ENCODE results near the gene WRAP73. TPM values are rescaled to one million over a fixed set of nuclear protein-coding genes. Genes with fewer than 3 reads are reported as not detected.

The WRAP73 gene
- polyA plus RNA-seq, 2 donors = 13.6 to 16.4 TPM

GRCh38 chr1:3651026-3651929 lies 1.4 kb upstream of the WRAP73 start:
- Histone ChIP-seq H3K36me3 (ENCODE audit: control insufficient read depth in 2 of 2, insufficient read depth in 2 of 2, low read length in 1 of 2) (peaks cover 0 to 5% of the 10 kb centered on the region in 2 donors), H3K4me3 (ENCODE audit: low read depth in 1 of 2, low read length in 2 of 2) (peak overlapping the region in 1 of 2 donors; percentile 23), H3K9me3 (ENCODE audit: control insufficient read depth in 2 of 2, insufficient read depth in 1 of 2, low read depth in 1 of 2, low read length in 1 of 2) (no peaks in the 10 kb centered on the region), H3K4me1 (ENCODE audit: control insufficient read depth in 2 of 2, insufficient read depth in 2 of 2, low read length in 1 of 2) (peaks cover 0 to 18% of the 10 kb centered on the region in 2 donors), H3K27ac (ENCODE audit: low read depth in 2 of 2, low read length in 1 of 2) (no peak overlapping the region), H3K27me3 (ENCODE audit: control insufficient read depth in 1 of 2, insufficient read depth in 2 of 2, low read length in 2 of 2) (peaks cover 0 to 22% of the 10 kb centered on the region in 2 donors)
- WGBS, 2 donors = 10 to 12% methylated on average over 81 to 83 of the region's 83 CpGs

DNA sequence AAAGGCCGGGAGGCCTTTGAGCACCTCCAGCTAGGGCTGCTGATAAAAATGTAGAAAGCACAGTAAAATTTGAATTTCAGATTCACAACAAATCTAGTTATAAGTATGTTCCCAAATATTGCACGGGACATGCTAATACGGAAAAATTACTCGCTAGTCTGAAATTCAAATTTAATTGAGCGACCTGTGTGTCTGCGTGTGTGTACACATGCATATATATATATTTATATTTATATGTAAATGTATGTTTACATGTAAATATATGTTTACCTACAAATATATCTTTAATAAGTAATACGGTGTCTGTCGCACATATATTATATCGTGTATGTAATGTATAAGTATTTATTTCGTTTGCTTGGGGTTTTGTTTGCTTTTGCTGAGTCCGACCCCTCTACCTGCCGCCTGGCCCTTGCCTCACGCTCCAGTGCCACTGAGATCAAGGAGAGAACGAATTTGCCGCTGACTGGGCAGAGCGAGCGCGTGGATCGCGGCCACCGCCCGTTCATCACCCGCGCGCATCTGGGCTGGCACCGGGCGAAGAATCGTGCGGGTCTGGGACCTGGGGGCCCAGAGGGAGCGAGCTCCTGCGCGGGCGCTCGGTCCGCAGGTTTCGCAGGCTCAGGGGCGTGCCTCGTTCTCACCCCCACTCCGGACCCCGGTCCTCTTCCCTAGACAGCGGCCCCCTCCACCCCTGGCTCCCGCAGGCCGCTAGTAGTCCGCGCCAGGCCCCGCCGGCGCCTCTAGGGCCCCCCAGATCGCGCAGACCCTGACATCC lies 534 bp upstream of the WRAP73 start:
- Histone ChIP-seq H3K4me1 (ENCODE audit: control insufficient read depth in 2 of 2, insufficient read depth in 2 of 2, low read length in 1 of 2) (peaks cover 2 to 18% of the 10 kb centered on the region in 2 donors), H3K27me3 (ENCODE audit: control insufficient read depth in 1 of 2, insufficient read depth in 2 of 2, low read length in 2 of 2) (peaks cover 0 to 22% of the 10 kb centered on the region in 2 donors)

DNA sequence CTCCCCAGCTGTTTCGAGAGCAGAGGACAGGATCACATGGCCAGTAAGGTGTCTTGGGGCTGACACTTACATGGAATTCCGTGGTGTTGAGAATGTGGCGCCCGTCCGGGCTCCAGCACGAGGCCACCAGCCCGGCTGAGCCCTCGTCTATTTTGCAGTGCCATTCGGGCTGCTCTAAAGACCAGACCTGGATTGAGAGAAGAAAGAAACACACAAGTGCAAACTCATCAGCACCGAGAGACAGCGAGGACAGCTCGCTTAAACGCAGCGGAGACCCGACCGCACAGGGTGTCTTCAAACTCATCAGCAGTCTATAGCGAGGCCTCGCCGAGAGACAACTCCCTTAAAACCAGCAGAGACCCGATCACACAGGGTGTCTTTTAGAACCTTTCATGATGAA lies 3.3 kb downstream of the WRAP73 start:
- no peak overlapping the region for H3K27ac ChIP-seq (ENCODE audit: low read depth in 2 of 2, low read length in 1 of 2)
- 95 to 96% methylated on average over 20 of the region's 20 CpGs for WGBS, 2 donors
- peaks cover 2 to 9% of the 10 kb centered on the region in 2 donors for H3K4me1 ChIP-seq (ENCODE audit: control insufficient read depth in 2 of 2, insufficient read depth in 2 of 2, low read length in 1 of 2)
- H3K4me3 ChIP-seq (ENCODE audit: low read depth in 1 of 2, low read length in 2 of 2) = no peak overlapping the region
- peaks cover 0 to 12% of the 10 kb centered on the region in 2 donors for H3K27me3 ChIP-seq (ENCODE audit: control insufficient read depth in 1 of 2, insufficient read depth in 2 of 2, low read length in 2 of 2)
- peaks cover 0 to 17% of the 10 kb centered on the region in 2 donors for H3K36me3 ChIP-seq (ENCODE audit: control insufficient read depth in 2 of 2, insufficient read depth in 2 of 2, low read length in 1 of 2)
- H3K9me3 ChIP-seq (ENCODE audit: control insufficient read depth in 2 of 2, insufficient read depth in 1 of 2, low read depth in 1 of 2, low read length in 1 of 2) = no peaks in the 10 kb centered on the region

More for the DNA sequence above, 534 bp upstream of the WRAP73 start:
- 14 to 22% methylated on average over 47 to 50 of the region's 50 CpGs for WGBS, 2 donors
- peaks cover 0 to 8% of the 10 kb centered on the region in 2 donors for H3K36me3 ChIP-seq (ENCODE audit: control insufficient read depth in 2 of 2, insufficient read depth in 2 of 2, low read length in 1 of 2)
- H3K9me3 ChIP-seq (ENCODE audit: control insufficient read depth in 2 of 2, insufficient read depth in 1 of 2, low read depth in 1 of 2, low read length in 1 of 2) = no peaks in the 10 kb centered on the region
- H3K4me3 ChIP-seq (ENCODE audit: low read depth in 1 of 2, low read length in 2 of 2) = peak overlapping the region in 1 of 2 donors; percentile 91
- H3K27ac ChIP-seq (ENCODE audit: low read depth in 2 of 2, low read length in 1 of 2) = no peak overlapping the region

- no peak overlapping the region for H3K27ac ChIP-seq (ENCODE audit: low read depth in 2 of 2, low read length in 1 of 2)
- H3K9me3 ChIP-seq (ENCODE audit: control insufficient read depth in 2 of 2, insufficient read depth in 1 of 2, low read depth in 1 of 2, low read length in 1 of 2) = no peaks in the 10 kb centered on the region
- H3K36me3 ChIP-seq (ENCODE audit: control insufficient read depth in 2 of 2, insufficient read depth in 2 of 2, low read length in 1 of 2) = peaks cover 0 to 20% of the 10 kb centered on the region in 2 donors
- WGBS, 2 donors = 95 to 96% methylated on average over 27 of the region's 27 CpGs
- H3K4me3 ChIP-seq (ENCODE audit: low read depth in 1 of 2, low read length in 2 of 2) = no peak overlapping the region
- H3K4me1 ChIP-seq (ENCODE audit: control insufficient read depth in 2 of 2, insufficient read depth in 2 of 2, low read length in 1 of 2) = peaks cover 2 to 4% of the 10 kb centered on the region in 2 donors
- peaks cover 0 to 4% of the 10 kb centered on the region in 2 donors for H3K27me3 ChIP-seq (ENCODE audit: control insufficient read depth in 1 of 2, insufficient read depth in 2 of 2, low read length in 2 of 2)
Measured at GRCh38 chr1:3645666-3646355, 4.1 kb downstream of the WRAP73 start.

- 95 to 96% methylated on average over 31 to 43 of the region's 43 CpGs for WGBS, 2 donors
- H3K4me1 ChIP-seq (ENCODE audit: control insufficient read depth in 2 of 2, insufficient read depth in 2 of 2, low read length in 1 of 2) = peaks cover 0 to 2% of the 10 kb centered on the region in 2 donors
- H3K27ac ChIP-seq (ENCODE audit: low read depth in 2 of 2, low read length in 1 of 2) = no peak overlapping the region
- peaks cover 0 to 20% of the 10 kb centered on the region in 2 donors for H3K36me3 ChIP-seq (ENCODE audit: control insufficient read depth in 2 of 2, insufficient read depth in 2 of 2, low read length in 1 of 2)
- no peaks in the 10 kb centered on the region for H3K27me3 ChIP-seq (ENCODE audit: control insufficient read depth in 1 of 2, insufficient read depth in 2 of 2, low read length in 2 of 2)
- H3K9me3 ChIP-seq (ENCODE audit: control insufficient read depth in 2 of 2, insufficient read depth in 1 of 2, low read depth in 1 of 2, low read length in 1 of 2) = no peaks in the 10 kb centered on the region
- H3K4me3 ChIP-seq (ENCODE audit: low read depth in 1 of 2, low read length in 2 of 2) = no peak overlapping the region
Measured at GRCh38 chr1:3645247-3645646, 4.7 kb downstream of the WRAP73 start.

GRCh38 chr1:3644273-3644672 lies 5.6 kb downstream of the WRAP73 start:
- Histone ChIP-seq H3K36me3 (ENCODE audit: control insufficient read depth in 2 of 2, insufficient read depth in 2 of 2, low read length in 1 of 2) (peaks cover 0 to 27% of the 10 kb centered on the region in 2 donors), H3K27me3 (ENCODE audit: control insufficient read depth in 1 of 2, insufficient read depth in 2 of 2, low read length in 2 of 2) (no peaks in the 10 kb centered on the region), H3K9me3 (ENCODE audit: control insufficient read depth in 2 of 2, insufficient read depth in 1 of 2, low read depth in 1 of 2, low read length in 1 of 2) (no peaks in the 10 kb centered on the region)

DNA sequence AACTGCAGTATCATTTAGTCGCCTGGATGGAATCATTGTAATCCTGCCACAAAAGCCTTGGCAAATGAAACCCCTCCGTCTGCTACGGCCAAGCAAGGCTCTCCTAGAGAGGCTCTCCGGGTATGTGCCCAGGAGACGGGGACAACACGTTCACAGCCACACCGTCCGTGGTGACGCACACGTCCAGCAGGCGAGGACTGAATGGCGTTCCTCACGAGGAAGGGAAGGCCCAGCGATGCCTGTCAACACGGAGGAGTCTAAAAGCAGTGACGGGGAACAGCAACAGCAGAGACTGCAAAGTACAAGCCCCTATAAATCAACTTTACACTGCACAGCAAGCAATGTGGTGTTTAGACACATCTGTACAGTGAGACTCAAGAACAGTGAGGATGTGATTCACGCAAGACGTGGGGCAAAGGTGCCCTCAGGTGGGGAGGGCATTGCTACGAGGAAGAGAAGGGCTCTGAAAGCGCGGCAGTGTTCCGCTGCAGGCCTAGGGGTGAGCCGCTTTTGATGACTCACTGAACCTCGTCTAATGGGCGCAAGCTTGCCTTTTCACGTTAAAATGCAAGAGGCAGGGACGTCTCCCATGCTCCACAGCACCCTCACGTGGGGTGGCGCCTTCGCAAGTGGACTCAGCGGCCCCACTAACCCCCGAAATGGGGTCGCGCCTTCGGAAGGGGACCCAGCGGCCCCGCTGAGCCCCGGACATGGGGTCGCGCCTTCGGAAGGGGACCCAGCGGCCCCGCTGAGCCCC lies 6.8 kb downstream of the WRAP73 start:
- Histone ChIP-seq H3K27me3 (ENCODE audit: control insufficient read depth in 1 of 2, insufficient read depth in 2 of 2, low read length in 2 of 2) (no peaks in the 10 kb centered on the region), H3K4me3 (ENCODE audit: low read depth in 1 of 2, low read length in 2 of 2) (no peak overlapping the region), H3K36me3 (ENCODE audit: control insufficient read depth in 2 of 2, insufficient read depth in 2 of 2, low read length in 1 of 2) (peaks cover 0 to 29% of the 10 kb centered on the region in 2 donors), H3K27ac (ENCODE audit: low read depth in 2 of 2, low read length in 1 of 2) (no peak overlapping the region), H3K4me1 (ENCODE audit: control insufficient read depth in 2 of 2, insufficient read depth in 2 of 2, low read length in 1 of 2) (peaks cover 0 to 2% of the 10 kb centered on the region in 2 donors), H3K9me3 (ENCODE audit: control insufficient read depth in 2 of 2, insufficient read depth in 1 of 2, low read depth in 1 of 2, low read length in 1 of 2) (no peaks in the 10 kb centered on the region)
- 89 to 93% methylated on average over 38 to 42 of the region's 43 CpGs for WGBS, 2 donors

More at GRCh38 chr1:3644273-3644672, 5.6 kb downstream of the WRAP73 start:
- WGBS, 2 donors = 90 to 93% methylated on average over 17 to 23 of the region's 25 CpGs
- Histone ChIP-seq H3K4me1 (ENCODE audit: control insufficient read depth in 2 of 2, insufficient read depth in 2 of 2, low read length in 1 of 2) (peaks cover 0 to 2% of the 10 kb centered on the region in 2 donors), H3K4me3 (ENCODE audit: low read depth in 1 of 2, low read length in 2 of 2) (no peak overlapping the region), H3K27ac (ENCODE audit: low read depth in 2 of 2, low read length in 1 of 2) (no peak overlapping the region)

DNA sequence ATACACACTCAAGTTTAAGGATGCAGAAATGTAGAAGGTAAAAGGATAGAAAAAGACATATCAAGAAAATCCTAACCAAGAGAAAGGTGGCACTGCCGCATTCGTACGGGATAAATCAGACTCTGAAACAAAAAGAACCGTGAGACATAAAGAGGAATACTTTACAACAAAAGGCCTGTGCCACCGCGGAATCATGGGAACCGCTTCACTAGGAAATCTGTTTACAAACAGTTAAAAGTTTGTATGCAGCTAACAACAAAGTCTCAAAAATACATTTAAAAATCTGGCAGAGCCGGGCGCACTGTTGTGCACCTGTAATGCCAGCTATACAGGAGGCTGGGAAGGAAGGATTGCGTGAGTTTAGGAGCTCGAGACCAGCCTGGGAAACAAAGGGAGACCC lies 8.1 kb downstream of the WRAP73 start:
- Histone ChIP-seq H3K27me3 (ENCODE audit: control insufficient read depth in 1 of 2, insufficient read depth in 2 of 2, low read length in 2 of 2) (no peaks in the 10 kb centered on the region), H3K36me3 (ENCODE audit: control insufficient read depth in 2 of 2, insufficient read depth in 2 of 2, low read length in 1 of 2) (peaks cover 0 to 31% of the 10 kb centered on the region in 2 donors), H3K4me1 (ENCODE audit: control insufficient read depth in 2 of 2, insufficient read depth in 2 of 2, low read length in 1 of 2) (peaks cover 0 to 2% of the 10 kb centered on the region in 2 donors), H3K9me3 (ENCODE audit: control insufficient read depth in 2 of 2, insufficient read depth in 1 of 2, low read depth in 1 of 2, low read length in 1 of 2) (no peaks in the 10 kb centered on the region), H3K27ac (ENCODE audit: low read depth in 2 of 2, low read length in 1 of 2) (no peak overlapping the region), H3K4me3 (ENCODE audit: low read depth in 1 of 2, low read length in 2 of 2) (no peak overlapping the region)
- WGBS, 2 donors = 95 to 98% methylated on average over 11 of the region's 11 CpGs
